ENCODE data around the gene CAMK1D.

CAMK1D gene

GRCh38 chr10:12782537-12782936 is 433.2 kb downstream of the CAMK1D start:
- no peak for TF ChIP-seq POLR2A (IDR thresholded peaks at IDR 0.05; ENCODE audit: low read depth, low read length)
- peak; percentile 79 for FAIRE-seq

GRCh38 chr10:12783293-12783692 is 433.9 kb downstream of the CAMK1D start:
- no peak for TF ChIP-seq POLR2A (IDR thresholded peaks at IDR 0.05; ENCODE audit: low read depth, low read length)
- no peak for FAIRE-seq
- DNase-seq (ENCODE audit: insufficient read length, low spot score), result no peak

More at GRCh38 chr10:12782537-12782936, 433.2 kb downstream of the CAMK1D start:
- peak; percentile 59 for DNase-seq (ENCODE audit: insufficient read length, low spot score)

GRCh38 chr10:12784646-12785045 is 435.3 kb downstream of the CAMK1D start:
- TF ChIP-seq POLR2A (IDR thresholded peaks at IDR 0.05; ENCODE audit: low read depth, low read length), result no peak
- FAIRE-seq (no peak), DNase-seq (ENCODE audit: insufficient read length, low spot score) (no peak)

DNA sequence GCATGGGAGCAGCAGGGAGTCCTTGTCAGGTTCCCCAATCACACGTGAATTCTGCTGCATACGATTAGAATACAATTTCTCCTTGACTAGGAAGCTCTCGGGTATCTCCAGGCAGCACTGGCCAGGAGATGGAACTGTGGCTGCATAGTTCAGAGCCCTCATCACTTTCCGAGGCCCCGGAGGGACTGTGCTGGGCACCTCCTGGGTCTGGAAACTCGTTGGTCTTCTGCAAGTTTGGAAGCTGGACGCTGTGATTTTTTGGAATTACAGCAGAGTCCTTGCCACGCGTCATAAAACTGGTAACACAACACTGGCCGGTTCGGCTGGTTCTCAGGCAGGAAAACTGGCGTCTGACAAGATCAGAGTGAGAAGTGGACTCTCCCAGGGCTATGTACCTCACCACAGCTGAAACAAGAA is 436.1 kb downstream of the CAMK1D start:
- TF ChIP-seq POLR2A (IDR thresholded peaks at IDR 0.05; ENCODE audit: low read depth, low read length), result no peak
- DNase-seq (ENCODE audit: insufficient read length, low spot score) (no peak), FAIRE-seq (no peak)

DNA sequence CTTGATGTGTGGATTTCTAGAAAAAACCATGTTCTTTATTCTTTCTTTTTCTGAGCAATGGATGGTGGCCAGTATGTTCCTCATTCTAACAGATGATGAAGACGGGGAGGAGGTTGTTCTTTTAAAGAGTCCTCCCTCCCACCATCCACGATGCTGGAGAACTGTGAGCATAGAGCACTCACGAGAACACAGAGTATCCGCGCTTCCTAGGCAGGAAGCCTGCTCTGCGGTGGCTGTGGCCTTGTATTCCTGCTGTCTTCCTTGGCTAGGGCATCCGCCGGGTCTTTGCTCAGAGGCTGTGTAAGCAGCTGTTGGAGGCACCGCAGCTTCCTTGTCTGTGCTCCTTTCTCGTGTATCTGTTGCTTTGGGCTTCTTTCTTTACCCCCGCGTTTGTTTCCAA is 437.9 kb downstream of the CAMK1D start:
- TF ChIP-seq POLR2A (IDR thresholded peaks at IDR 0.05; ENCODE audit: low read depth, low read length), result no peak
- no peak for DNase-seq (ENCODE audit: insufficient read length, low spot score)
- no peak for FAIRE-seq

- no peak for DNase-seq (ENCODE audit: insufficient read length, low spot score)
- FAIRE-seq, result no peak
- no peak for TF ChIP-seq POLR2A (IDR thresholded peaks at IDR 0.05; ENCODE audit: low read depth, low read length)
Observed at GRCh38 chr10:12788277-12788676, 438.9 kb downstream of the CAMK1D start.

GRCh38 chr10:12790270-12790669 is 440.9 kb downstream of the CAMK1D start:
- DNase-seq (ENCODE audit: insufficient read length, low spot score), result no peak
- no peak for TF ChIP-seq POLR2A (IDR thresholded peaks at IDR 0.05; ENCODE audit: low read depth, low read length)
- no peak for FAIRE-seq

DNA sequence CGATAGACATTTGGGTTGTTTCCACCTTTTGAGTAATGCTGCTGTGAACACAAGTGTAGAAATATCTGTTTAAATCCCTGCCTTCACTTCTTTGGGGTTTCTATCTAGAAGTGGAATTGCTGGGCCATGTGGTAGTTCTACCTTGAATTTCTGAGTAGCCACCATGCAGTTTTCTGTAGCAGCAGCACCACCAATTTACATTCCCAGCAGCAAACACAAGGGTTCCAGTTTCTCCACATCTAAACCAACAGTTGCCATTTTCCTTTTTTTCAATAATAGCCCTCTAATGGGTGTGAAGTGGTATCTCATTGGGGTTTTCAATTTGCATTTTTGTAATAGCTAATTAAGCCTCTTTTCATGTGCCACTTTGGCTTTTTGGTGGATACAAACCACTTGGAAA is 442.4 kb downstream of the CAMK1D start:
- FAIRE-seq (no peak), DNase-seq (ENCODE audit: insufficient read length, low spot score) (no peak)
- TF ChIP-seq POLR2A (IDR thresholded peaks at IDR 0.05; ENCODE audit: low read depth, low read length), result no peak

DNA sequence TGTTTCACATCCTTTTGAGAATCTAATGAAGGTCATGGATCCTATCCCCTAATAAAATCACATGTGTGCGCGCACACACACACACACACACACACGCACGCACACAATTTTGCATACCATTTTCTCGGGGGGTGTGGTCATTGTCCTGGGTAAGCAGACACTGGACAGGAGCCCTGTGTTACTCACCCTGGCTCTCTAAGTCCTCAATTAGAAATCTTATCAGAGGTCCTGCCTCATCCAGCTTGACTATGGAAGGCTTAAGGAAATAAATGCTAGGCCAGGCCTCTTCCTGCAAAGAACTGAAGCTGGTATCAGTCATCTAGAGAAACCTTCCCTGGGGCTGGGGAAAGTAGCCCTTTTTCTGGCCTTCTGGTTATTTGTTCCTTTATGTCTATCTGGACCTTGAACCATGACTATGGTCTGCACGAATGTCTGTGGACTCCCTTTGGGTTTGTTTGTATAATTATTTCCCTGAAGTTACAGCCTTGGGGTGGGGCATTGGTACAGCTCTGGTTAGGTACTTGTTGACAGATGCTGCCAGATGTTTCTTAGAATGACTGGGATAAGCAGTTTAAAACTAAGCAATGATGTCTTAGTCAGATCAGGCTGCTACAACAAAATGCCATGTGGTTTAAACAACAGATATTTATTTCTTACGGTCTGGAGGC is 443.7 kb downstream of the CAMK1D start:
- DNase-seq (ENCODE audit: insufficient read length, low spot score) (no peak), FAIRE-seq (no peak)
- TF ChIP-seq POLR2A (IDR thresholded peaks at IDR 0.05; ENCODE audit: low read depth, low read length), result no peak

DNA sequence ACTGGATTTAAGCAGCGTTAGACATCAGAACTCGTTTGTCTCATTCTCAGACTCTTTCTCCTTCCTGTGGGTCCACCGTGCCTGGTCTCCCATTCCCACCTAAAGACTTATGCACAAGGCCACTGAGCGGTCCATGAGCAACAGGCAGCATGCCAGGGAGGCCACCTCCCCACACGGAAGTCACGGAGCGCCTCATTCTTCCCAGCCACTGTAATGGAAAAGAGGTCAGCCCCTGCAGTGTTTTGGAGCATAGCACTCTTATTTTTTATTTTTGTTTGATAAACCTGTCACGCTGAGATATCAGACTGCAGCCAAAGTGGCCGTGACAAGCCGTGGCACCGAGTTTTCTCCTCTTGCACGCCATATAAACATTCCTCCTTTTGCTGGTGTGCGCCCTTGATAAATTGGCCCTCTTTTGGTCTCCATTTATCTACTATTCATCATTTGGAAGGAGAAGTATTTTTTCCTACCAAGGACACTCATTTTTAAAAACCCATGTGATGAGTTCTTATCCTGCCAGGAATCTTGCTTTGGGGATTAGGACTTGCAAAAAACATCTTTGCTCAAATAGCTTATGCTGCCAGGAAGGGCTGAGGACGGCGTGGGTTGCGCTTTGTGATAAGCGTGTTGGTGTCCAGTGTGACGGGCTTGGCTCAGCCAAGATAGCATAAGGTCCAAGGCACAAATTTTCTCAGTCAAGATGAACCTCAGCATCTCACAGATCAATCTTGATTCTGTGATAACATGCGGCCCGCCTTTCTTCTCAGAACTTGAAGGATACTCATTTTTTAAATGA is 446.2 kb downstream of the CAMK1D start:
- TF ChIP-seq POLR2A (IDR thresholded peaks at IDR 0.05; ENCODE audit: low read depth, low read length), result no peak
- FAIRE-seq (no peak), DNase-seq (ENCODE audit: insufficient read length, low spot score) (no peak)

DNA sequence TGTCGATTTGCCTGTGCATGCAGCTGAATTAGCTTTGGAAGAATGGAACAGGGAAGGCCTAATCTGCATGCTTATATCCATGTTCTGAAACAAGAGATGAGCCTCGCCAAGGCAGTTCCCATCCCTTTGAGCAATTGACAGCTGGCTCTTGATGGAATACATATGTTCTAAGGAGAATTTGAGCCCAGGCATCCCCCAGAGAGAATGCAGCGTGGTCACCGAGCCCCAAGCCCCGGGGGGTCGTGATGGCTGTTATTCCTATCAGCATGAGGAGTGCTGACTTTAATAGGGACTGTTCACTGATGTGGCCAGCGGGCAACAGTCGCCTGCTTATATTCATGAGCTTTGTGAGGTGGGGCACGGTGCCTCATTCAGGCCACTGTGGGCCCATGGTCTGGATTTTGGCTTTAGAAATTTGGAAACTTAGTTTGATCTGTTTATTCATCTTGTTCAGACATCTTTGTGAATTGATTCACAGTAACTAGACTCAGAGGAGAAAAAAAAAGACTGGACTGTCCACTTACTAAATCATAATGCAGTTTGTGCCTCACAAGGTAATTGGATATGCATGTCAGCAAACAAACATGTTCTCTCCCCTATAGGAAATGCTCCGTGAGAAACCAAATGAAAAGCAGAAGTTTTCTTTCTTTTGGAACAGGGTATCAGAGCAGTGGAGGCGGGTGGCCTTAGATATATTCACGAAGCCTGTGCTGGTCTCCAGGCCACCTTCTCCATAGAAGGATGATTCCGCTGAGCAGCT is 447.2 kb downstream of the CAMK1D start:
- FAIRE-seq (no peak), DNase-seq (ENCODE audit: insufficient read length, low spot score) (no peak)
- no peak for TF ChIP-seq POLR2A (IDR thresholded peaks at IDR 0.05; ENCODE audit: low read depth, low read length)

DNA sequence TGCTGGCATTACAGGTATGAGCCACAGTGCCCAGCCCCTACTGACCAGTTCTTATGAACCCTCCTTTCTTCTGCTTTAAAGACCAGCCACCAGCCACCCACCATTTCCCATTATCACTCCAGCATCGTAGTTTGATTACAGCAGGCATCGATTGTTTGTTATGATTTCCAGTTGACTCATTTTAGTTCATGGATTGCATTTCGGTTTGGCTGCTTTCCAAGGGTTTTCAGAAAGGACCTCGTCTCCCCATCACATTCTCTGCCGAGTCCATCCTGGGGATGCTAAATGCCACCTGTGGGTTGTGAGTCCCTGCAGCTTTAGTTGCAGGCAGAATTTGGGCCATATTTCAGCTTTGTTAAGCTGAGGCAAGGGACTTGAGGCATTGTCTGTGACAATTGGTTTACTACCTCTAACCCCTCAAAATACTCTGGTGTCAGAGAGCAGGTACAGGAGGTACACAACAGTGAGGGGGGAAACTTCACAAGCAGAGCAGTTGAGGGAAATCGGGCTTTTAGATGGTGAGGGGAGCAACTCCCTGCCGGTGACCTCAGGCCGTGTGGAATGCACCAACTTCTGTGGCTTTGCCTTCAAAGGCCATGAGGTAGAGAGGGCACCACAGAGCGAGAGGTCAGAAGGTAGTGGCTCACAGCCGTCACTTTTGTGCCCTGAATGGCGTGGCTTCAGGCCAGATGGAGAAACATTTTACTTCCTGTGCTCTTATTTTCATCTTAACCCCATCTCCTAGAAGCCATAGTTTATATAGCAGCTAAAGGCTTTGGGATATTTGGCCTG is 448.3 kb downstream of the CAMK1D start:
- FAIRE-seq (no peak), DNase-seq (ENCODE audit: insufficient read length, low spot score) (no peak)
- no peak for TF ChIP-seq POLR2A (IDR thresholded peaks at IDR 0.05; ENCODE audit: low read depth, low read length)

DNA sequence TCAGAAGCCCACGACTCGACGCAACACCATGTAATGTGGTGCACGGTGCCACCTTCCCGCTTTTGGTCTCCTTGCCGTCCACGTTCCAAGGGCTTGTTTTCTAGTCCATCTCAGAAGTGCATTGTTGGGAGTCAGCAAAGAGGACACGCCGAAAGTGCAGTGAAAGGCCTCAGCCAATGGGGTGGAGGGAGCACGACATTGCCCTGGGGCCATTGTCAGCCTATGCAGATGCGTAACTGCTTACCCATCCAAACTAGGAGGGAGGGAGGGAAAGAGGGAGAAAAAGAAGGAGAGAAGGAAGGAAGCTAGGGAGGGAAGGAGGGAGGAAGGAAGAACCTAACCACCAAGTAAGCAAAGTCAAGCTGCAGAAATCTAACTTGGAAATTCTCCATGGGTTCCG is 449.8 kb downstream of the CAMK1D start:
- TF ChIP-seq POLR2A (IDR thresholded peaks at IDR 0.05; ENCODE audit: low read depth, low read length), result no peak
- FAIRE-seq, result no peak
- no peak for DNase-seq (ENCODE audit: insufficient read length, low spot score)

- FAIRE-seq, result no peak
Observed at GRCh38 chr10:12799714-12800113, 450.4 kb downstream of the CAMK1D start.

More at GRCh38 chr10:12799714-12800113, 450.4 kb downstream of the CAMK1D start:
- no peak for DNase-seq (ENCODE audit: insufficient read length, low spot score)
- no peak for TF ChIP-seq POLR2A (IDR thresholded peaks at IDR 0.05; ENCODE audit: low read depth, low read length)

Measured in H54 (cell line).